IPS DF 19.7 (cell line): Measurements from ENCODE around the gene PIK3AP1.
"Not testable (repeated sequence)": the region's sequence is repeated elsewhere in the genome, so short reads cannot be mapped to it uniquely, and the experiment has no call there.

Experiments
- DNase-seq: peaks from one replicate; pipeline ENCODE4 v3.0.0-alpha.2; 2013; ENCODE audit warnings: low read depth, low spot score

PIK3AP1 gene

DNA sequence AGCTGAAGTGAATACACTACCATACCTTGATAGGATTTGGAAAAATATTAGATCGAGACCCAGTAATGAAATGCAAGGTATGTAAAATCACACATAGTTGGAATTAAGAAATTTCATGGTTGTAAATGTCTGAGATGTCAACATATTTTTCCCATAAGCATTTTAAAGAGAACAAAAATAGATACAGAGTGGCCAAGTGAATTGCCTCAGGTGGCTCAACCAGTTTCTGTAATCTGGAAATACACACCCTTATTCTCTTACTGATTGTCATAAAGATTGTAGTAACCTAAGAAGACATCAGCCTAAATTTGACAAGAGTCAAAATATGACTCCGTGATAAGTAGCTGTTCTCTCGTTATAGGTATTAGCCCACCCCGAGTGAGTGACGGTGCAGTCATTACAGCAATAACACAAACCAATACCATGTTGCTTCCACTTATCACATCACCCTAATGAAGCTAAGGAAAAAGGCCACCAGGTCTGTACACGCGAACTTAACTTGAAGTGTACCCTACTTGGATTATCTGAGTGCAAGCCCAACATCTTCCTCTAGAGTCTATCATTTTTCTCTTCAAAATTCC, 23.4 kb downstream of the PIK3AP1 start:
- no peak for DNase-seq

GRCh38 chr10:96695975-96696634, 24.2 kb downstream of the PIK3AP1 start:
- no peak for DNase-seq

DNA sequence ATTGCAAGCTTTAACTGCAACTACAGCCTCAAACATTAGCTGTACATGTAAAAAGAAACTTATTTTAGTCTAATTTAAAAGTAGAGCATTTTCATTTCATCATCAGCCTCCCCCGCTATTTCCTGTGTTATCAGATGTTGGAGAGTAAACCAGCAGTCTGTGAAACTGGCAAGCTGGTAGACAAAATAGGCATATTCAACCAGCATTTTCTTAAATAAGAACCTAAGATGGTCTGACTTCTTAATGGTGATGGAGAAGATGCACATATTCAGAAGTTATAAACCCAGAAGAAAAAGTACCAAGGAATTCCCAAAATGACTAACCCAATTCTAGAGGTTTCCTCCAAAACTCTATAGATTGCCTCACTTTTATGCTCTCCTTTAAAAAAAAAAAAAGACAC, 24.9 kb downstream of the PIK3AP1 start:
- DNase-seq, result no peak

- no peak for DNase-seq
These were observed 26.9 kb downstream of the PIK3AP1 start for GRCh38 chr10:96693431-96693830.

- no peak for DNase-seq
These were observed 27.9 kb downstream of the PIK3AP1 start for GRCh38 chr10:96692427-96692826.

DNA sequence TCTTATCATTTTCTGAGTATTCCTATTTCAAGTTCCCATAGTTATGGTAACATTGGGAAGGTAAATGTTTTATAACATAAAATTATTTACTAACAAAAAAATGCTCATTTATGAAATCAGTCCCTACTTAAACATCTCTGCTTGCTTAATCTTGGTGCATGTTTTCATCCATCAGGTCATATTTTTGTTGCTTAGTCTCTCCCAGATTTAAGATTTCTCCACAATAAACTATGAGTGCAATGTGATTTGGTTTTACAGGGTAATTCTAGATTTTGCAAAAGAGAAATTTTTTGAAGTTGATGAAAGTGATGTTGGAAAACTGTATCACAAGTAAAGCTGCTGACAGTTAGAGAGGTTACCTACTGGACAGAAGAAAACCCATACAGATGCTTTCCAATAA, 28.6 kb downstream of the PIK3AP1 start:
- DNase-seq, result no peak

- no peak for DNase-seq
These were observed 29.3 kb downstream of the PIK3AP1 start for GRCh38 chr10:96690755-96691730.

DNA sequence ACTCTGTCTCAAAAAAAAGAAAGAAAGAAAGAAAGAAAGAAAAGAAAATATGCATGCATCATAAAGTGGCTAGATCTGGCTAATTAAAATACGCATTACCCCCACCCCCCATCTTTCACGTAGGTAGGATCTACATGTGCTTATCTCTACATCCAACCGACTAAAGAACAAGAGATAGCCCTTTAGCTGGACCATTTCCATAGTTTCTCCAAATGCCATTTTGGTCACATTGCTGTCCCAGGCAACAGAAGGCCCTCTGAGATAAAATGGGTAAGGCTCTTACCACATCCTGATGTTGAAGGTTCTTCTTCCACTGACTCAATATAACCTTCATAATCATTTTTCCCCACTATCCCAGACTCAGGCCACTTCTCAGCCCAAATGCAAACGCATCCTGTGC, 31.5 kb downstream of the PIK3AP1 start:
- no peak for DNase-seq

- DNase-seq, result no peak
These were observed 32.8 kb downstream of the PIK3AP1 start for GRCh38 chr10:96687317-96688012.

GRCh38 chr10:96686514-96686913, 33.8 kb downstream of the PIK3AP1 start:
- DNase-seq, result no peak

GRCh38 chr10:96685306-96685705, 35.0 kb downstream of the PIK3AP1 start:
- DNase-seq, result no peak

GRCh38 chr10:96684826-96685225, 35.5 kb downstream of the PIK3AP1 start:
- DNase-seq, result no peak

- DNase-seq, result no peak
These were observed 36.6 kb downstream of the PIK3AP1 start for GRCh38 chr10:96683710-96684109.

GRCh38 chr10:96683065-96683464, 37.2 kb downstream of the PIK3AP1 start:
- no peak for DNase-seq

DNA sequence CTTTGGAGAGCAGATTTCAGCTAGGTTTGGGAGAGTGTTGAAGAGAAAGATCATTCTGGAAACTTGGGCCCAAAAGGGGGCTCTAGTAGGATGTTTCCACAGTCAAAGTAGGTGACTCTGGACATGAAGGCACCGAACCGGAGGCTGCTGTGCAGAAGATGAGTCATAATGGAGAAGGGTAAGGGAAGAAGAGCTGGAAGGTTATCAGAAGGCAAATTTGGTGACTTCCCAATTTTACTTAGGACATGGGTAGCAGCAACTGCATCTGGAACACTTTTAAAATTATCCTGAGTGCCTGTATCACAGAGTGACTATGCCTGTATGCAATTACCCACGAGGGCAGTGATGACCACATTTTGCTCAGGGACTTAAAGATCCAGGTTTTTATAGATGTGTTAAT, 38.8 kb downstream of the PIK3AP1 start:
- no peak for DNase-seq

DNA sequence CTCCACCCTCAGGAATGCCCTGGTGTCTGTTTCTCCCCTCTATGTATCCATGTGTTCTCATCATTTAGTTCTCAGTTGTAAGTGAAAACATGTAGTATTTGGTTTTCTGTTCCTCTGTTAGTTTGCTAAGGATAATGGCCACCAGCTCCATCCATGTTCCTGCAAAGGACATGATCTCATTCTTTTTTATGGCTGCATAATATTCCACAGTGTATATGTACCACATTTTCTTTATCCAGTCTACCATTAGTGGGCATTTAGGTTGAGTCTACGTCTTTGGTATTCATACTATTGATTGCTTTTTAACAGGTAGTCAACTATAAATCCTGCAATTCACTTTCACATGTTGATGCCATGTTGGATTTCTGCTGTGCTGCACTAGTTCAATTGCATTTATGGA, 39.9 kb downstream of the PIK3AP1 start:
- not testable (repeated sequence) for DNase-seq

- DNase-seq, result no peak
These were observed 41.6 kb downstream of the PIK3AP1 start for GRCh38 chr10:96678725-96679124.

- no peak for DNase-seq
These were observed 43.8 kb downstream of the PIK3AP1 start for GRCh38 chr10:96676272-96677112.

DNA sequence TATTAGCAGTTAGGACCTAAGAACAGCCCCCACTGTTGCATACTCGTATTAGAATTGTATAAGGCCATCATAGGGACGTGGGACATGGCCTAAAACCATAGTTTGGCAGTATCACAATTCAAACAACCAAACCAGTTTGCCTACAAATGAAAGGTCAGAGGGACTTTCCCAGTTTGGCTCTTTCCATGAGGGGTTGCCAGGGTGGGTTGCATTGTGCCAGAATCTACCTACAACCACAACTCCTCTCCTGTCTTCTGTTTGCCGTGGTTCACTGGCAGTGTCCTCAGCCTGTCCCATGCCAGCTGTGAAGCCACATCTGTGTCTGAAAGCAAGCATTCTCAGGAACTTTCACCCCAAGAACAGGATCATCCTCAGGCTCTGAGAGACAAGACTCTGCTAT, 44.5 kb downstream of the PIK3AP1 start:
- DNase-seq, result no peak

GRCh38 chr10:96673318-96674099, 46.8 kb downstream of the PIK3AP1 start:
- no peak for DNase-seq
